Stimulated activated CD8-positive, alpha-beta memory T cell treated with anti-CD3 and anti-CD28 coated beads, Interleukin-15, amount 100 ng/mL, for 1 hour (primary cell): ENCODE results near the gene PRR14L.

Source experiments
- DNase-seq: peaks from one replicate; pipeline ENCODE4 v3.0.0-alpha.2; 2020; ENCODE audit warnings: low read depth

PRR14L gene

GRCh38 chr22:31637891-31638618, 111.9 kb downstream of the PRR14L start:
- DNase-seq = no peak

- DNase-seq = no peak
These were observed 112.5 kb downstream of the PRR14L start for GRCh38 chr22:31637447-31637890.

DNA sequence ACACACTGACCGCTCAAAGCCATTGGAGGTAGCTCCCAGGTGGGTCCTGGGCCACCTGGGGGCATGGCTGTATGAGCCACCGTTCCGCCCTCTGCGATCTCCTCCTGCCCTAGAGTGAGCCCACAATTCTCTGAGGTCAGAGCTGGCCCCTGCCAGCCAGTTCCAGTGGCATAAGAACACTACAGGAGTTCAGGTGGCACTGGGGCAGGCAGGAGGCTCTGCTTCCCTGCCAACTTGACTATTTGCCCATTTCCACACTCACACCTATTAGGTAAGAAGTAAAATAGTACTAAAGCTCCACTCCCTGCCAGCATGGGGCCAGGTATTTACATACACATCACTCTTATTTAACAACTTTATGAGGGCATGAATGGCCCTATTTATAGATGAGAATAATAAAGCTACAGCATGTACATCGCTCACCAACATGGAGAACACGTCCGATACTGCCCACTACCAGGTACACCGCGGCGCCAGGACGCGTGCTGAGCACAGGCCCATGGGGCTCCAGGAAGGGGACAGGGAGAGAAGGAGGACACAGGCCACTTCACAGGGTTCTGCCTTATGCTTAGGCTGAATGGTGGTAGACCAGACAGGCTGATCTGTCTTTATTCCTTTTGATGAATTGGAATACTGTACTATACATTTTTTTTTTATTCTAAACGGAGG, 114.2 kb downstream of the PRR14L start:
- DNase-seq = no peak

- DNase-seq = no peak
These were observed 118.5 kb downstream of the PRR14L start for GRCh38 chr22:31631436-31631835.
